ENCODE data around the gene RHBDF1.

Gene RHBDF1

GRCh38 chr16:9903-10665, 62.3 kb downstream of the RHBDF1 start:
- no peak for TF ChIP-seq CTCF (IDR thresholded peaks at IDR 0.05)
- H3K27ac ChIP-seq, result no peak overlapping the region
- H3K4me3 ChIP-seq, result no peak overlapping the region
- DNase-seq (ENCODE audit: low spot score), result no peak
